Activated CD8-positive, alpha-beta T cell treated with anti-CD3 and anti-CD28 coated beads for 36 hours (primary cell): ENCODE results near the gene BGN. TPM values are rescaled to one million over a fixed set of nuclear protein-coding genes. Genes with fewer than 3 reads are reported as not detected.

ENCODE experiments used
- ATAC-seq: fragments of 200-7000 bp; cut with Tn5 transposase; one replicate; pipeline ENCODE4 v1.10.0; 2021; ENCODE audit warnings: mild to moderate bottlenecking, moderate library complexity
- CTCF ChIA-PET: fragments of 350-600 bp; sonication (Branson Sonifier 250); formaldehyde crosslinking; loops from one replicate; lab custom pipeline; 2021; ENCODE audit warnings: antibody characterized with exemption; lab: Charles Lee
- POLR2A ChIA-PET: fragments of 350-600 bp; sonication (Branson Sonifier 250); formaldehyde crosslinking; loops from one replicate; lab custom pipeline; 2021; ENCODE audit warnings: antibody characterized with exemption; lab: Charles Lee
- DNase-seq: peaks from one replicate; pipeline ENCODE4 v3.0.0-alpha.2; 2020
- H3K27ac Mint-ChIP-seq: one replicate; pipeline ENCODE4 v1.8.0; 2021; ENCODE audit warnings: mild to moderate bottlenecking, mixed read lengths
- H3K27me3 Mint-ChIP-seq: one replicate; pipeline ENCODE4 v1.8.0; 2021; ENCODE audit warnings: mixed read lengths
- H3K36me3 Mint-ChIP-seq: one replicate; pipeline ENCODE4 v1.8.0; 2021; ENCODE audit warnings: low read depth, mixed read lengths
- H3K4me1 Mint-ChIP-seq: one replicate; pipeline ENCODE4 v1.8.0; 2021; ENCODE audit warnings: low read depth, mixed read lengths
- H3K4me3 Mint-ChIP-seq: one replicate; pipeline ENCODE4 v1.8.0; 2021; ENCODE audit warnings: mild to moderate bottlenecking, moderate library complexity, mixed read lengths
- H3K9me3 Mint-ChIP-seq: one replicate; pipeline ENCODE4 v1.8.0; 2021; ENCODE audit warnings: mixed read lengths
- intact Hi-C: fragments of 100-400 bp; cut with micrococcal nuclease; formaldehyde crosslinking; loops from one replicate; pipeline ENCODE4 v1.10.0; 2022
- total RNA-seq, 2 experiments: library from RNA; stranded (reverse); gene quantifications; one replicate each; pipeline ENCODE4 v1.2.3, GENCODE V29; 2021
- TF ChIP-seq, protein P1 (sequence below): fragments of 200-600 bp; IDR thresholded peaks from one replicate; pipeline ENCODE4 v1.8.0; 2022; ENCODE audit warnings: antibody characterized with exemption, mild to moderate bottlenecking

Gene BGN
- total RNA-seq, 2 experiments from 2014 or later = not detected

DNA sequence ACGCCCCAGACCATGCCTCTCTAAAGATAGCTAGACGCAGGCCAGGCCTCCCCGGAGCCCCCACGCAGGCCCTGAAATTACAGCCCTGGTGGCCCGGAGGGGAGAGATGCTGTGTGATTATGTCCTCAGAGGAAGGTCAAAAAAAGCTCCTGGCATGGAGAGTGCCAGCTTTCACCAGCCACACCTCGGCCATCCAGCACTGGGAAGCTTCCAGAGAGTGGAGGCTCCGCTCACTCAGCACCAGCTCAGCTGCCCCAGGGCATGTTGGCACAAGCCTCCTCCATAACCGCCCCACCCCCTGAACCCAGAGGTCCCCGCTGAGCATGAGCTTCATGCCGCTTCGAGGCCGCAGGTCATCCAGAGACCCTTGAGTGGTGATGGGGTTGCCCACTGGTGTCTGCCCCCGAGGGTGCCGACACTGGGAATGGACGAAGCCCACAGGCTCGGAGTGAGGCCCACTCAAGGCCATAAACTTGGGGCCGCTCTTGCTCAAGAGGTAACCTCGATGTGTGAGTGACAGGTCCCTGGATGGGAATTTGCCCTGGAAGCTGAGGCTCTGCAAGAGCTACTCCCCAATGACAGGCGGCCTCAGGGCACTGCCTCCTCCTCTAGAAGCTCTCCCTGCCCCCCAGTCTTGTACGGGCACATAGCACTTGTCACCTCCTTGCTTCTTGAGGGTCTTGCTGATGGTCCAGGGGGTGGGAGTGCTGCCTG, 4.4 kb upstream of the BGN start:
- Mint-ChIP-seq H3K4me3 (no peak overlapping the region), H3K4me1 (no peaks in the 10 kb centered on the region), H3K27ac (no peak overlapping the region), H3K9me3 (no peaks in the 10 kb centered on the region), H3K27me3 (no peaks in the 10 kb centered on the region), H3K36me3 (no peaks in the 10 kb centered on the region)
- ATAC-seq = no peak
- intact Hi-C loops = no loop called here
- TF ChIP-seq, protein P1, sequence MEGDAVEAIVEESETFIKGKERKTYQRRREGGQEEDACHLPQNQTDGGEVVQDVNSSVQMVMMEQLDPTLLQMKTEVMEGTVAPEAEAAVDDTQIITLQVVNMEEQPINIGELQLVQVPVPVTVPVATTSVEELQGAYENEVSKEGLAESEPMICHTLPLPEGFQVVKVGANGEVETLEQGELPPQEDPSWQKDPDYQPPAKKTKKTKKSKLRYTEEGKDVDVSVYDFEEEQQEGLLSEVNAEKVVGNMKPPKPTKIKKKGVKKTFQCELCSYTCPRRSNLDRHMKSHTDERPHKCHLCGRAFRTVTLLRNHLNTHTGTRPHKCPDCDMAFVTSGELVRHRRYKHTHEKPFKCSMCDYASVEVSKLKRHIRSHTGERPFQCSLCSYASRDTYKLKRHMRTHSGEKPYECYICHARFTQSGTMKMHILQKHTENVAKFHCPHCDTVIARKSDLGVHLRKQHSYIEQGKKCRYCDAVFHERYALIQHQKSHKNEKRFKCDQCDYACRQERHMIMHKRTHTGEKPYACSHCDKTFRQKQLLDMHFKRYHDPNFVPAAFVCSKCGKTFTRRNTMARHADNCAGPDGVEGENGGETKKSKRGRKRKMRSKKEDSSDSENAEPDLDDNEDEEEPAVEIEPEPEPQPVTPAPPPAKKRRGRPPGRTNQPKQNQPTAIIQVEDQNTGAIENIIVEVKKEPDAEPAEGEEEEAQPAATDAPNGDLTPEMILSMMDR = no peak
- no peak for DNase-seq
- ChIA-PET POLR2A (interaction anchor here (1.3 kb wide), 1 partner anchor 10 kb away, joined by 3 read pairs; no protein-coding TSS in a partner anchor), CTCF (interaction anchor here (1.1 to 2.1 kb wide), 2 partner anchors 16 to 18 kb away, joined by 3 to 8 read pairs; no protein-coding TSS in a partner anchor)

DNA sequence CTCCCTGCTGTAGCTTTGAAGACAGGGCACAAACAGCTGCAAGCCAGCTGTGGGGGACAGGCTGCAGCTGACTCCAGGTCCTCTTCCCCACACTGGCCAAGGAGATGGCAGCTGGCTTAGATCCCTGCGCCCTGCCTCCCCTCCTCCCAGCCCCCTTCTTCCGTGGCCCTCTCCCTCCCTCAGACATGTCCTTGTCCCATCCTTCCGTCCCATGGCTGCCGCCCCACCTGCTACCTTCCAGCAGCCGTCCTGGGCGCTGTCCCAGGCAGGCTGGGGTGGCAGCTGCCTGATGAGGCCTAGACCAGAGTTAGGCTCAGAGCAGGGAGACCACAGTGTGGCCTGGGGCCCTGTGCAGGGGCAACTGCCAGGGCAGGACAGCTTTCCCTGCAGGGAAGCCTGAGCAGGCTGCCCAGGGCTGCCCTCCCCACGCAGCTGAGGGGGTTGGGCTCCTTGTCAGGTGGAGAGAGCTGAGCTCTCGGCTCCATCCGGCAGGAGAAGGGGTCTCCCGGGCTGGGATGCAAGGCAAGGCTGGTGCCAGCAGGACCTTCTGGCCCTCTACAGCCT, 3.3 kb upstream of the BGN start:
- POLR2A ChIA-PET = interaction anchor here (1.3 kb wide), 1 partner anchor 11 kb away, joined by 3 read pairs; no protein-coding TSS in a partner anchor
- H3K4me3 Mint-ChIP-seq = no peak overlapping the region
- no peaks in the 10 kb centered on the region for H3K9me3 Mint-ChIP-seq
- CTCF ChIA-PET = interaction anchor here (0.5 to 2.1 kb wide), 3 partner anchors 15 to 459 kb away, joined by 3 to 8 read pairs (median 3); no protein-coding TSS in a partner anchor
- intact Hi-C loops = no loop called here
- H3K4me1 Mint-ChIP-seq = no peaks in the 10 kb centered on the region
- no peak overlapping the region for H3K27ac Mint-ChIP-seq
- DNase-seq = no peak
- H3K27me3 Mint-ChIP-seq = no peaks in the 10 kb centered on the region
- H3K36me3 Mint-ChIP-seq = no peaks in the 10 kb centered on the region
- TF ChIP-seq, protein P1 = no peak
- no peak for ATAC-seq

DNA sequence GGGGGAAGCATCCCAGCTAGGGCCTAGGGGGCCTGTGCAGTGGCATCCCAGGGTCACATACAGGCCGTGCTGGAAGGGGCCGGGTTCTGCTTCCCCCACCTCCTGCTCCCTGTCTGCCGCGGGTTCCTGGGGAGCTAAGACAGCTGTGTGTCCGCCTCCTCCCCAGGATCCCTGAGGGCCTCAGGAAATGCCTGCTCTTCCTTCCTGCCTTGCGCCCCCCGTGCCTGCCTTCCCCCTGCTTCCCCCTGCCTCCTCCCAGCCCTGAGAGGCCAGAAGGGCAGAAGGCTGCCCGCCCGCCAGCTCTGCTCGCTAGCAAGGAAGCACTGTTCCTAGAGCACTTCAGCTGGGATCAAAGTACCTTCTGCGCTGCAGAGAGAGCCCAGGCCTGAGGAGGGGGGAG, 2.9 kb upstream of the BGN start:
- intact Hi-C loops = no loop called here
- TF ChIP-seq, protein P1 = no peak
- no peak for DNase-seq
- no peak for ATAC-seq
- no peaks in the 10 kb centered on the region for H3K36me3 Mint-ChIP-seq
- H3K9me3 Mint-ChIP-seq = no peaks in the 10 kb centered on the region
- H3K4me3 Mint-ChIP-seq = no peak overlapping the region
- ChIA-PET CTCF (interaction anchor here (2.1 kb wide), 1 partner anchor 15 kb away, joined by 8 read pairs; no protein-coding TSS in a partner anchor), POLR2A (no interaction called here)
- H3K27me3 Mint-ChIP-seq = no peaks in the 10 kb centered on the region
- H3K4me1 Mint-ChIP-seq = no peaks in the 10 kb centered on the region
- H3K27ac Mint-ChIP-seq = no peak overlapping the region

DNA sequence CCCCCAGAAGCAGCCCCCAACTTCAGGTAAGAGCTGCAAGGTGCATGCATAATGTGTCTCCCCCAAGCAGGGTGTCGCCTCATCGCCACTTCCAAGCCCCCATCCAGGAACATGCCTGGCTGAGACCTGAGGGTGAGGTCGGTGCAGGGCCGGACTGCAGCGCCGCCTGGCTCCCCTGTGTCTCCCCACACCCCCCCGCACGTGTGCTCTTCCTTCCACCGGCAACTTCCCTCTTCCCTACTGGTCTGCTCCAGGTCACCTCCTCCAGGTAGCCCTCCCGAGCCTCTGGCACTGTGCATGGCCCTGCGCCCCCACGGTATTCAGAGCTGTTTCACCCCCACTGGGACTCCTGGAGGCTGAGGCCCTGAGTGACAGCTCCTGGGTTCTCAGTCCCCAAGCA, 2.2 kb upstream of the BGN start:
- intact Hi-C loops = no loop called here
- DNase-seq (no peak), ATAC-seq (no peak)
- Mint-ChIP-seq H3K27me3 (no peaks in the 10 kb centered on the region), H3K27ac (no peak overlapping the region), H3K4me3 (no peak overlapping the region), H3K36me3 (no peaks in the 10 kb centered on the region), H3K9me3 (no peaks in the 10 kb centered on the region), H3K4me1 (no peaks in the 10 kb centered on the region)
- POLR2A ChIA-PET = no interaction called here
- TF ChIP-seq, protein P1 = no peak
- CTCF ChIA-PET = interaction anchor here (2.1 kb wide), 1 partner anchor 14 kb away, joined by 8 read pairs; no protein-coding TSS in a partner anchor

DNA sequence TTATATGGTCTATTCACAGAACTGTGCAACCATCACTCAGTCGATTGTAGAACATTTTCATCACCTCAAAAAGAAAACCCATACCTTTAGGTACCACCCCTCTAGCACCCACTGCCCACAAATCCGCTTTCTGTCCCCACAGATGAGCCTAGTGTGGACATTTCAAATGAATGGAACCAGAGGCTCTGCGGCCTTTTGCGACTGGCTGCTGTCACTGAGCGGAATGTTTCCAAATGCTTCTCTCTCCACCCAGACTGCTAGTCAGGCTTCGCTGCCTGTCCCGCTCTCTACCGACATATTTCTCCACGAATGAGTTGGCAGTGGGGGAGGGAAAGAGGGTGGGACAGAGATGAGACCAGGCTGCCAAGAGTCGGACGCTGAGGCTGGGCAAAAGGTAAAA, 1.7 kb upstream of the BGN start:
- Mint-ChIP-seq H3K27me3 (no peaks in the 10 kb centered on the region), H3K27ac (no peak overlapping the region), H3K4me1 (no peaks in the 10 kb centered on the region), H3K9me3 (no peaks in the 10 kb centered on the region), H3K4me3 (no peak overlapping the region), H3K36me3 (no peaks in the 10 kb centered on the region)
- DNase-seq (no peak), ATAC-seq (no peak)
- ChIA-PET CTCF (no interaction called here), POLR2A (no interaction called here)
- TF ChIP-seq, protein P1 = no peak
- intact Hi-C loops = no loop called here
